Measurements from ENCODE around the gene DOC2B. TPM values are rescaled to one million over a fixed set of nuclear protein-coding genes. Genes with fewer than 3 reads are reported as not detected.

DOC2B gene
- total RNA-seq, 1 experiment from 2014 or later = 0.17 TPM

GRCh38 chr17:197352-197751, 15.9 kb upstream of the DOC2B start:
- TF ChIP-seq EZH2 (IDR thresholded peaks at IDR 0.05; ENCODE audit: borderline replicate concordance, low read depth, low read length, poor library complexity, severe bottlenecking) = no peak
- TF ChIP-seq CTCF (conservative IDR thresholded peaks at IDR 0.05; ENCODE audit: low read depth, low read length) = no peak
- no peak overlapping the region for H3K27ac ChIP-seq (ENCODE audit: low read depth, low read length, poor library complexity, severe bottlenecking)
- no peak overlapping the region for H3K4me3 ChIP-seq (ENCODE audit: low read depth, low read length, poor library complexity, severe bottlenecking)
- no TSS peak for BruUV-seq (replicated peaks)
- ChIA-PET POLR2A (ENCODE audit: low non-redundant PET) (no interaction called here), CTCF (no interaction called here)
- no peak for DNase-seq (ENCODE audit: low spot score)
- intact Hi-C loops (cut with micrococcal nuclease; ENCODE audit: unreplicated experiment) = no loop called here
- H3K4me1 ChIP-seq (ENCODE audit: insufficient read depth, low read length, poor library complexity, severe bottlenecking) = peaks cover 10% of the 10 kb centered on the region
- no peaks in the 10 kb centered on the region for H3K9me3 ChIP-seq (ENCODE audit: low read depth, low read length, poor library complexity, severe bottlenecking)
- no peaks in the 10 kb centered on the region for H3K27me3 ChIP-seq (replicated peaks; ENCODE audit: insufficient read depth, low read depth, low read length, poor library complexity)
- no peaks in the 10 kb centered on the region for H3K36me3 ChIP-seq (ENCODE audit: insufficient read depth, low read length, poor library complexity, severe bottlenecking)

GRCh38 chr17:194828-195602, 13.6 kb upstream of the DOC2B start:
- intact Hi-C loops (cut with micrococcal nuclease; ENCODE audit: unreplicated experiment) = no loop called here
- no peaks in the 10 kb centered on the region for H3K9me3 ChIP-seq (ENCODE audit: low read depth, low read length, poor library complexity, severe bottlenecking)
- H3K4me1 ChIP-seq (ENCODE audit: insufficient read depth, low read length, poor library complexity, severe bottlenecking) = peaks cover 10% of the 10 kb centered on the region
- ChIA-PET POLR2A (ENCODE audit: low non-redundant PET) (no interaction called here), CTCF (no interaction called here)
- no peaks in the 10 kb centered on the region for H3K36me3 ChIP-seq (ENCODE audit: insufficient read depth, low read length, poor library complexity, severe bottlenecking)
- no TSS peak for BruUV-seq (replicated peaks)
- H3K4me3 ChIP-seq (ENCODE audit: low read depth, low read length, poor library complexity, severe bottlenecking) = no peak overlapping the region
- TF ChIP-seq CTCF (conservative IDR thresholded peaks at IDR 0.05; ENCODE audit: low read depth, low read length) = no peak
- TF ChIP-seq EZH2 (IDR thresholded peaks at IDR 0.05; ENCODE audit: borderline replicate concordance, low read depth, low read length, poor library complexity, severe bottlenecking) = no peak
- H3K27ac ChIP-seq (ENCODE audit: low read depth, low read length, poor library complexity, severe bottlenecking) = no peak overlapping the region
- H3K27me3 ChIP-seq (replicated peaks; ENCODE audit: insufficient read depth, low read depth, low read length, poor library complexity) = no peaks in the 10 kb centered on the region
- DNase-seq (ENCODE audit: low spot score) = no peak

GRCh38 chr17:193841-194806, 12.7 kb upstream of the DOC2B start:
- no peak overlapping the region for H3K27ac ChIP-seq (ENCODE audit: low read depth, low read length, poor library complexity, severe bottlenecking)
- TF ChIP-seq EZH2 (IDR thresholded peaks at IDR 0.05; ENCODE audit: borderline replicate concordance, low read depth, low read length, poor library complexity, severe bottlenecking) = no peak
- TF ChIP-seq CTCF (conservative IDR thresholded peaks at IDR 0.05; ENCODE audit: low read depth, low read length) = no peak
- ChIA-PET CTCF (no interaction called here), POLR2A (ENCODE audit: low non-redundant PET) (no interaction called here)
- no peaks in the 10 kb centered on the region for H3K9me3 ChIP-seq (ENCODE audit: low read depth, low read length, poor library complexity, severe bottlenecking)
- DNase-seq (ENCODE audit: low spot score) = no peak
- intact Hi-C loops (cut with micrococcal nuclease; ENCODE audit: unreplicated experiment) = no loop called here
- H3K4me3 ChIP-seq (ENCODE audit: low read depth, low read length, poor library complexity, severe bottlenecking) = no peak overlapping the region
- H3K4me1 ChIP-seq (ENCODE audit: insufficient read depth, low read length, poor library complexity, severe bottlenecking) = peaks cover 10% of the 10 kb centered on the region
- BruUV-seq (replicated peaks) = no TSS peak
- no peaks in the 10 kb centered on the region for H3K27me3 ChIP-seq (replicated peaks; ENCODE audit: insufficient read depth, low read depth, low read length, poor library complexity)
- H3K36me3 ChIP-seq (ENCODE audit: insufficient read depth, low read length, poor library complexity, severe bottlenecking) = no peaks in the 10 kb centered on the region
